Skeletal muscle tissue (tissue), 4 donors: ENCODE results near the gene ST7. TPM values are rescaled to one million over a fixed set of nuclear protein-coding genes. Genes with fewer than 3 reads are reported as not detected.

ENCODE experiments used
- H3K27ac ChIP-seq: one replicate; pipeline ENCODE4 v1.7.0; 2013; ENCODE audit warnings: mild to moderate bottlenecking, low read depth, low read length, inconsistent platforms
- H3K27me3 ChIP-seq, 3 donors: one replicate each; pipeline ENCODE4 v1.7.0; 2013; ENCODE audit warnings: low read length in 3 of 3; ENCODE audit not compliant: control insufficient read depth in 3 of 3, insufficient read depth in 3 of 3
- H3K36me3 ChIP-seq, 3 donors: one replicate each; pipeline ENCODE4 v1.7.0; 2013; ENCODE audit warnings: low read length in 3 of 3; ENCODE audit not compliant: control insufficient read depth in 3 of 3, insufficient read depth in 3 of 3
- H3K4me1 ChIP-seq, 3 donors: one replicate each; pipeline ENCODE4 v1.7.0; 2013; ENCODE audit warnings: low read length in 3 of 3, mild to moderate bottlenecking in 3 of 3; ENCODE audit not compliant: control insufficient read depth in 3 of 3, insufficient read depth in 3 of 3
- H3K4me3 ChIP-seq, 3 donors: one replicate each; pipeline ENCODE4 v1.7.0; 2013; ENCODE audit warnings: low read length in 3 of 3
- H3K9ac ChIP-seq, 3 donors: one replicate each; pipeline ENCODE4 v1.7.0; 2013; ENCODE audit warnings: low read length in 3 of 3, mild to moderate bottlenecking in 3 of 3, moderate library complexity in 2 of 3, low read depth in 1 of 3
- H3K9me3 ChIP-seq, 3 donors: one replicate each; pipeline ENCODE4 v1.7.0; 2013; ENCODE audit warnings: low read length in 3 of 3; ENCODE audit not compliant: control insufficient read depth in 3 of 3
- total RNA-seq: library from RNA; depleted of rRNA; stranded (reverse); fragments of >200 nt; gene quantifications from one replicate; pipeline ENCODE4 v1.2.3, GENCODE V29; 2014
- donor health status: Osteomylitis.

ST7 gene
- total RNA-seq, 1 donor from 2014 or later = 23.0 TPM

GRCh38 chr7:116986611-116987565 lies 33.6 kb downstream of the ST7 start:
- no peaks in the 10 kb centered on the region for H3K36me3 ChIP-seq
- H3K27me3 ChIP-seq = no peaks in the 10 kb centered on the region
- H3K4me1 ChIP-seq = no peaks in the 10 kb centered on the region
- H3K27ac ChIP-seq = no peak overlapping the region
- no peaks in the 10 kb centered on the region for H3K9me3 ChIP-seq
- H3K4me3 ChIP-seq = no peak overlapping the region
- no peak overlapping the region for H3K9ac ChIP-seq

GRCh38 chr7:116988363-116988989 lies 35.2 kb downstream of the ST7 start:
- H3K27me3 ChIP-seq = no peaks in the 10 kb centered on the region
- no peaks in the 10 kb centered on the region for H3K9me3 ChIP-seq
- no peak overlapping the region for H3K4me3 ChIP-seq
- H3K4me1 ChIP-seq = no peaks in the 10 kb centered on the region
- no peak overlapping the region for H3K27ac ChIP-seq
- no peak overlapping the region for H3K9ac ChIP-seq
- no peaks in the 10 kb centered on the region for H3K36me3 ChIP-seq

GRCh38 chr7:116990056-116990455 lies 36.8 kb downstream of the ST7 start:
- Histone ChIP-seq H3K27ac (no peak overlapping the region), H3K4me1 (no peaks in the 10 kb centered on the region), H3K9me3 (no peaks in the 10 kb centered on the region), H3K4me3 (no peak overlapping the region), H3K27me3 (no peaks in the 10 kb centered on the region), H3K9ac (no peak overlapping the region), H3K36me3 (no peaks in the 10 kb centered on the region)

GRCh38 chr7:116991233-116991632 lies 37.9 kb downstream of the ST7 start:
- no peak overlapping the region for H3K27ac ChIP-seq
- no peaks in the 10 kb centered on the region for H3K9me3 ChIP-seq
- no peaks in the 10 kb centered on the region for H3K27me3 ChIP-seq
- H3K4me1 ChIP-seq = no peaks in the 10 kb centered on the region
- no peaks in the 10 kb centered on the region for H3K36me3 ChIP-seq
- H3K4me3 ChIP-seq = no peak overlapping the region
- H3K9ac ChIP-seq = no peak overlapping the region

- no peaks in the 10 kb centered on the region for H3K4me1 ChIP-seq
- H3K9ac ChIP-seq = no peak overlapping the region
- H3K36me3 ChIP-seq = no peaks in the 10 kb centered on the region
- no peak overlapping the region for H3K27ac ChIP-seq
- no peaks in the 10 kb centered on the region for H3K9me3 ChIP-seq
- no peak overlapping the region for H3K4me3 ChIP-seq
- H3K27me3 ChIP-seq = no peaks in the 10 kb centered on the region
These were observed 41.3 kb downstream of the ST7 start for GRCh38 chr7:116994611-116995010.

- no peaks in the 10 kb centered on the region for H3K4me1 ChIP-seq
- no peaks in the 10 kb centered on the region for H3K9me3 ChIP-seq
- H3K9ac ChIP-seq = no peak overlapping the region
- no peaks in the 10 kb centered on the region for H3K36me3 ChIP-seq
- H3K4me3 ChIP-seq = no peak overlapping the region
- H3K27ac ChIP-seq = no peak overlapping the region
- H3K27me3 ChIP-seq = no peaks in the 10 kb centered on the region
These were observed 44.7 kb downstream of the ST7 start for GRCh38 chr7:116997972-116998371.

- Histone ChIP-seq H3K4me1 (no peaks in the 10 kb centered on the region), H3K27ac (no peak overlapping the region), H3K4me3 (no peak overlapping the region), H3K36me3 (no peaks in the 10 kb centered on the region), H3K9ac (no peak overlapping the region), H3K9me3 (no peaks in the 10 kb centered on the region), H3K27me3 (no peaks in the 10 kb centered on the region)
These were observed 45.4 kb downstream of the ST7 start for GRCh38 chr7:116998567-116999175.

GRCh38 chr7:116999311-116999710 lies 46.0 kb downstream of the ST7 start:
- Histone ChIP-seq H3K9ac (no peak overlapping the region), H3K9me3 (no peaks in the 10 kb centered on the region), H3K4me3 (no peak overlapping the region), H3K27me3 (no peaks in the 10 kb centered on the region), H3K4me1 (no peaks in the 10 kb centered on the region), H3K27ac (no peak overlapping the region), H3K36me3 (no peaks in the 10 kb centered on the region)

- H3K9ac ChIP-seq = no peak overlapping the region
- H3K4me3 ChIP-seq = no peak overlapping the region
- H3K27ac ChIP-seq = no peak overlapping the region
- H3K36me3 ChIP-seq = no peaks in the 10 kb centered on the region
- no peaks in the 10 kb centered on the region for H3K9me3 ChIP-seq
- H3K4me1 ChIP-seq = no peaks in the 10 kb centered on the region
- H3K27me3 ChIP-seq = no peaks in the 10 kb centered on the region
These were observed 48.0 kb downstream of the ST7 start for GRCh38 chr7:117001283-117001682.

- H3K27ac ChIP-seq = no peak overlapping the region
- H3K36me3 ChIP-seq = no peaks in the 10 kb centered on the region
- no peaks in the 10 kb centered on the region for H3K4me1 ChIP-seq
- H3K9me3 ChIP-seq = no peaks in the 10 kb centered on the region
- H3K4me3 ChIP-seq = no peak overlapping the region
- H3K27me3 ChIP-seq = no peaks in the 10 kb centered on the region
- no peak overlapping the region for H3K9ac ChIP-seq
These were observed 51.6 kb downstream of the ST7 start for GRCh38 chr7:117004899-117005298.
